SK-N-SH treated with all-trans-retinoic acid at 6 μM for 48 hours (cell line): Measurements from ENCODE around the gene TSHZ2.
"Not testable (repeated sequence)": the region's sequence is repeated elsewhere in the genome, so short reads cannot be mapped to it uniquely, and the experiment has no call there.

ENCODE experiments used
- ATAC-seq: fragments of 200-7000 bp; cut with Tn5 transposase; 3 replicates; pipeline ENCODE4 v1.9.1; 2020; ENCODE audit warnings: mild to moderate bottlenecking, moderate library complexity
- ARNTL ChIP-seq: fragments of 450-650 bp; formaldehyde crosslinking; IDR thresholded peaks from 2 replicates; pipeline ENCODE4 v1.5.0; 2020; ENCODE audit warnings: low read depth, mild to moderate bottlenecking, moderate library complexity, borderline replicate concordance
- BACH2 ChIP-seq: fragments of 250-450 bp; sonication (Bioruptor Pico); IDR thresholded peaks from 2 replicates; pipeline ENCODE4 v1.9.0; 2021; ENCODE audit warnings: mild to moderate bottlenecking, borderline replicate concordance
- GLIS3 ChIP-seq: fragments of 250-450 bp; sonication (Bioruptor Pico); IDR thresholded peaks from 2 replicates; pipeline ENCODE4 v1.5.0; 2020; ENCODE audit warnings: mild to moderate bottlenecking, moderate library complexity
- OSR1 ChIP-seq: fragments of 250-450 bp; sonication (Bioruptor Pico); IDR thresholded peaks from 2 replicates; pipeline ENCODE4 v1.8.0; 2022; ENCODE audit warnings: moderate library complexity, mild to moderate bottlenecking, inconsistent platforms
- PPARA ChIP-seq: fragments of 250-450 bp; sonication (Bioruptor Pico); IDR thresholded peaks from 2 replicates; pipeline ENCODE4 v1.5.0; 2020; ENCODE audit warnings: mild to moderate bottlenecking, borderline replicate concordance
- RARB ChIP-seq: fragments of 250-450 bp; sonication (Bioruptor Pico); IDR thresholded peaks from 2 replicates; pipeline ENCODE4 v1.8.0; 2021; ENCODE audit warnings: mild to moderate bottlenecking, moderate library complexity
- TCF4 ChIP-seq: fragments of 250-450 bp; sonication (Bioruptor Pico); IDR thresholded peaks from 2 replicates; pipeline ENCODE4 v1.8.0; 2021; ENCODE audit warnings: mild to moderate bottlenecking, moderate library complexity, borderline replicate concordance
- TOX ChIP-seq: fragments of 250-450 bp; sonication (Bioruptor Pico); IDR thresholded peaks from 2 replicates; pipeline ENCODE4 v1.8.0; 2021; ENCODE audit warnings: mild to moderate bottlenecking, moderate library complexity, borderline replicate concordance
- ZFP3 ChIP-seq: fragments of 250-450 bp; sonication (Bioruptor Pico); IDR thresholded peaks from 2 replicates; pipeline ENCODE4 v1.5.0; 2020; ENCODE audit warnings: mild to moderate bottlenecking, moderate library complexity
- ZFP30 ChIP-seq: fragments of 450-650 bp; formaldehyde crosslinking; IDR thresholded peaks from 2 replicates; pipeline ENCODE4 v1.5.0; 2022; ENCODE audit warnings: mild to moderate bottlenecking, moderate library complexity
- ZNF565 ChIP-seq: fragments of 450-650 bp; formaldehyde crosslinking; conservative IDR thresholded peaks from 2 replicates; pipeline ENCODE4 v1.5.0; 2020; ENCODE audit warnings: low read depth, mild to moderate bottlenecking, moderate library complexity
- ZNF8 ChIP-seq: fragments of 450-650 bp; formaldehyde crosslinking; IDR thresholded peaks from 2 replicates; pipeline ENCODE4 v1.5.0; 2020; ENCODE audit warnings: mild to moderate bottlenecking, moderate library complexity
- TF ChIP-seq, protein P1 (sequence below): fragments of 250-450 bp; sonication (Bioruptor Pico); IDR thresholded peaks from 2 replicates; pipeline ENCODE4 v1.5.1; 2020; ENCODE audit warnings: low read depth, mild to moderate bottlenecking, moderate library complexity
- TF ChIP-seq, protein P2 (sequence below): fragments of 250-450 bp; sonication (Bioruptor Pico); IDR thresholded peaks from 2 replicates; pipeline ENCODE4 v1.5.0; 2020; ENCODE audit warnings: mild to moderate bottlenecking, moderate library complexity
- TF ChIP-seq, protein P3 (sequence below): fragments of 250-450 bp; sonication (Bioruptor Pico); IDR thresholded peaks from 2 replicates; pipeline ENCODE4 v1.8.0; 2021; ENCODE audit warnings: low read depth, mild to moderate bottlenecking, moderate library complexity, borderline replicate concordance
- TF ChIP-seq, protein P4 (sequence below): fragments of 250-450 bp; sonication (Bioruptor Pico); IDR thresholded peaks from 2 replicates; pipeline ENCODE4 v1.5.1; 2021; ENCODE audit warnings: mild to moderate bottlenecking, moderate library complexity
- TF ChIP-seq, protein P5 (sequence below): fragments of 250-450 bp; sonication (Bioruptor Pico); IDR thresholded peaks from 2 replicates; pipeline ENCODE4 v1.8.0; 2020; ENCODE audit warnings: mild to moderate bottlenecking, moderate library complexity, borderline replicate concordance

TSHZ2 gene

GRCh38 chr20:53529658-53530057, 557.5 kb downstream of the TSHZ2 start:
- no peak for ATAC-seq
- TF ChIP-seq PPARA (CRISPR knock-in tag) (no peak), TCF4 (no peak), GLIS3 (CRISPR knock-in tag) (no peak), TOX (CRISPR knock-in tag) (no peak), RARB (no peak)
- TF ChIP-seq, protein P1, sequence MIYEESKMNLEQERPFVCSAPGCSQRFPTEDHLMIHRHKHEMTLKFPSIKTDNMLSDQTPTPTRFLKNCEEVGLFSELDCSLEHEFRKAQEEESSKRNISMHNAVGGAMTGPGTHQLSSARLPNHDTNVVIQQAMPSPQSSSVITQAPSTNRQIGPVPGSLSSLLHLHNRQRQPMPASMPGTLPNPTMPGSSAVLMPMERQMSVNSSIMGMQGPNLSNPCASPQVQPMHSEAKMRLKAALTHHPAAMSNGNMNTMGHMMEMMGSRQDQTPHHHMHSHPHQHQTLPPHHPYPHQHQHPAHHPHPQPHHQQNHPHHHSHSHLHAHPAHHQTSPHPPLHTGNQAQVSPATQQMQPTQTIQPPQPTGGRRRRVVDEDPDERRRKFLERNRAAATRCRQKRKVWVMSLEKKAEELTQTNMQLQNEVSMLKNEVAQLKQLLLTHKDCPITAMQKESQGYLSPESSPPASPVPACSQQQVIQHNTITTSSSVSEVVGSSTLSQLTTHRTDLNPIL (CRISPR knock-in tag): no peak
- TF ChIP-seq, protein P2, sequence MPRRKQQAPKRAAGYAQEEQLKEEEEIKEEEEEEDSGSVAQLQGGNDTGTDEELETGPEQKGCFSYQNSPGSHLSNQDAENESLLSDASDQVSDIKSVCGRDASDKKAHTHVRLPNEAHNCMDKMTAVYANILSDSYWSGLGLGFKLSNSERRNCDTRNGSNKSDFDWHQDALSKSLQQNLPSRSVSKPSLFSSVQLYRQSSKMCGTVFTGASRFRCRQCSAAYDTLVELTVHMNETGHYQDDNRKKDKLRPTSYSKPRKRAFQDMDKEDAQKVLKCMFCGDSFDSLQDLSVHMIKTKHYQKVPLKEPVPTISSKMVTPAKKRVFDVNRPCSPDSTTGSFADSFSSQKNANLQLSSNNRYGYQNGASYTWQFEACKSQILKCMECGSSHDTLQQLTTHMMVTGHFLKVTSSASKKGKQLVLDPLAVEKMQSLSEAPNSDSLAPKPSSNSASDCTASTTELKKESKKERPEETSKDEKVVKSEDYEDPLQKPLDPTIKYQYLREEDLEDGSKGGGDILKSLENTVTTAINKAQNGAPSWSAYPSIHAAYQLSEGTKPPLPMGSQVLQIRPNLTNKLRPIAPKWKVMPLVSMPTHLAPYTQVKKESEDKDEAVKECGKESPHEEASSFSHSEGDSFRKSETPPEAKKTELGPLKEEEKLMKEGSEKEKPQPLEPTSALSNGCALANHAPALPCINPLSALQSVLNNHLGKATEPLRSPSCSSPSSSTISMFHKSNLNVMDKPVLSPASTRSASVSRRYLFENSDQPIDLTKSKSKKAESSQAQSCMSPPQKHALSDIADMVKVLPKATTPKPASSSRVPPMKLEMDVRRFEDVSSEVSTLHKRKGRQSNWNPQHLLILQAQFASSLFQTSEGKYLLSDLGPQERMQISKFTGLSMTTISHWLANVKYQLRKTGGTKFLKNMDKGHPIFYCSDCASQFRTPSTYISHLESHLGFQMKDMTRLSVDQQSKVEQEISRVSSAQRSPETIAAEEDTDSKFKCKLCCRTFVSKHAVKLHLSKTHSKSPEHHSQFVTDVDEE (CRISPR knock-in tag): no peak
- TF ChIP-seq, protein P3, sequence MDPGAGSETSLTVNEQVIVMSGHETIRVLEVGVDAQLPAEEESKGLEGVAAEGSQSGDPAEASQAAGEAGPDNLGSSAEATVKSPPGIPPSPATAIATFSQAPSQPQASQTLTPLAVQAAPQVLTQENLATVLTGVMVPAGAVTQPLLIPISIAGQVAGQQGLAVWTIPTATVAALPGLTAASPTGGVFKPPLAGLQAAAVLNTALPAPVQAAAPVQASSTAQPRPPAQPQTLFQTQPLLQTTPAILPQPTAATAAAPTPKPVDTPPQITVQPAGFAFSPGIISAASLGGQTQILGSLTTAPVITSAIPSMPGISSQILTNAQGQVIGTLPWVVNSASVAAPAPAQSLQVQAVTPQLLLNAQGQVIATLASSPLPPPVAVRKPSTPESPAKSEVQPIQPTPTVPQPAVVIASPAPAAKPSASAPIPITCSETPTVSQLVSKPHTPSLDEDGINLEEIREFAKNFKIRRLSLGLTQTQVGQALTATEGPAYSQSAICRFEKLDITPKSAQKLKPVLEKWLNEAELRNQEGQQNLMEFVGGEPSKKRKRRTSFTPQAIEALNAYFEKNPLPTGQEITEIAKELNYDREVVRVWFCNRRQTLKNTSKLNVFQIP (CRISPR knock-in tag): no peak

GRCh38 chr20:53530440-53530839, 558.3 kb downstream of the TSHZ2 start:
- TF ChIP-seq OSR1 (CRISPR knock-in tag) (no peak), ZFP30 (CRISPR knock-in tag) (no peak), BACH2 (CRISPR knock-in tag) (no peak), ZNF565 (no peak), TOX (CRISPR knock-in tag) (no peak)
- TF ChIP-seq, protein P3 (CRISPR knock-in tag): no peak
- TF ChIP-seq, protein P4, sequence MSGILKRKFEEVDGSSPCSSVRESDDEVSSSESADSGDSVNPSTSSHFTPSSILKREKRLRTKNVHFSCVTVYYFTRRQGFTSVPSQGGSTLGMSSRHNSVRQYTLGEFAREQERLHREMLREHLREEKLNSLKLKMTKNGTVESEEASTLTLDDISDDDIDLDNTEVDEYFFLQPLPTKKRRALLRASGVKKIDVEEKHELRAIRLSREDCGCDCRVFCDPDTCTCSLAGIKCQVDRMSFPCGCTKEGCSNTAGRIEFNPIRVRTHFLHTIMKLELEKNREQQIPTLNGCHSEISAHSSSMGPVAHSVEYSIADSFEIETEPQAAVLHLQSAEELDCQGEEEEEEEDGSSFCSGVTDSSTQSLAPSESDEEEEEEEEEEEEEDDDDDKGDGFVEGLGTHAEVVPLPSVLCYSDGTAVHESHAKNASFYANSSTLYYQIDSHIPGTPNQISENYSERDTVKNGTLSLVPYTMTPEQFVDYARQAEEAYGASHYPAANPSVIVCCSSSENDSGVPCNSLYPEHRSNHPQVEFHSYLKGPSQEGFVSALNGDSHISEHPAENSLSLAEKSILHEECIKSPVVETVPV (CRISPR knock-in tag): no peak
- no peak for ATAC-seq

GRCh38 chr20:53532654-53533312, 560.6 kb downstream of the TSHZ2 start:
- ATAC-seq: not testable (repeated sequence)

GRCh38 chr20:53533500-53533899, 561.3 kb downstream of the TSHZ2 start:
- ATAC-seq: no peak
- TF ChIP-seq, protein P3 (CRISPR knock-in tag): no peak
- TF ChIP-seq, protein P1 (CRISPR knock-in tag): no peak
- TF ChIP-seq ARNTL (CRISPR knock-in tag) (no peak), ZFP3 (no peak), GLIS3 (CRISPR knock-in tag) (no peak), ZNF8 (no peak), PPARA (CRISPR knock-in tag) (no peak)
- TF ChIP-seq, protein P2 (CRISPR knock-in tag): no peak
- TF ChIP-seq, protein P5, sequence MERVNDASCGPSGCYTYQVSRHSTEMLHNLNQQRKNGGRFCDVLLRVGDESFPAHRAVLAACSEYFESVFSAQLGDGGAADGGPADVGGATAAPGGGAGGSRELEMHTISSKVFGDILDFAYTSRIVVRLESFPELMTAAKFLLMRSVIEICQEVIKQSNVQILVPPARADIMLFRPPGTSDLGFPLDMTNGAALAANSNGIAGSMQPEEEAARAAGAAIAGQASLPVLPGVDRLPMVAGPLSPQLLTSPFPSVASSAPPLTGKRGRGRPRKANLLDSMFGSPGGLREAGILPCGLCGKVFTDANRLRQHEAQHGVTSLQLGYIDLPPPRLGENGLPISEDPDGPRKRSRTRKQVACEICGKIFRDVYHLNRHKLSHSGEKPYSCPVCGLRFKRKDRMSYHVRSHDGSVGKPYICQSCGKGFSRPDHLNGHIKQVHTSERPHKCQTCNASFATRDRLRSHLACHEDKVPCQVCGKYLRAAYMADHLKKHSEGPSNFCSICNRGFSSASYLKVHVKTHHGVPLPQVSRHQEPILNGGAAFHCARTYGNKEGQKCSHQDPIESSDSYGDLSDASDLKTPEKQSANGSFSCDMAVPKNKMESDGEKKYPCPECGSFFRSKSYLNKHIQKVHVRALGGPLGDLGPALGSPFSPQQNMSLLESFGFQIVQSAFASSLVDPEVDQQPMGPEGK (CRISPR knock-in tag): no peak
